Spinal cord (tissue), 10 donors: ENCODE results near the gene DYRK2. TPM values are rescaled to one million over a fixed set of nuclear protein-coding genes. Genes with fewer than 3 reads are reported as not detected.
A peak's percentile ranks its signal among the peaks of the same experiment; 100 is the strongest.

Experiments used
- DNase-seq, 6 donors: peaks; one replicate each; pipeline versions ENCODE4 v3.0.0 to v3.0.0-alpha.2; 2013 to 2015; ENCODE audit warnings: low spot score in 6 of 6, low read depth in 4 of 6
- H3K27ac ChIP-seq: one replicate; pipeline ENCODE4 v1.5.1; 2013; ENCODE audit warnings: low read depth, low read length, control low read depth
- H3K27me3 ChIP-seq: one replicate; pipeline ENCODE4 v1.6.1; 2013; ENCODE audit warnings: low read length; ENCODE audit not compliant: control insufficient read depth, insufficient read depth
- H3K36me3 ChIP-seq: one replicate; pipeline ENCODE4 v1.6.1; 2013; ENCODE audit warnings: low read length; ENCODE audit not compliant: control insufficient read depth, insufficient read depth
- H3K4me1 ChIP-seq: one replicate; pipeline ENCODE4 v1.6.1; 2013; ENCODE audit warnings: low read length; ENCODE audit not compliant: control insufficient read depth, insufficient read depth
- H3K4me3 ChIP-seq: one replicate; pipeline ENCODE4 v1.5.1; 2013; ENCODE audit warnings: low read depth, low read length, control low read depth
- H3K9me3 ChIP-seq: one replicate; pipeline ENCODE4 v1.6.1; 2013; ENCODE audit warnings: low read length; ENCODE audit not compliant: control insufficient read depth, insufficient read depth
- WGBS: methylation state at CpG from one replicate; pipeline ENCODE4 v1.1.5; 2013; ENCODE audit warnings: missing lambda C conversion rate; ENCODE audit not compliant: insufficient coverage; 5-methylcytosine and 5-hydroxymethylcytosine counted together
- polyA plus RNA-seq, 2 donors: library from polyadenylated mRNA; unstranded; fragments of 120-200 nt; gene quantifications; one replicate each; pipeline ENCODE4 v1.2.1, GENCODE V29; 2013; ENCODE audit not compliant: insufficient read length in 2 of 2
- total RNA-seq, 2 donors: library from RNA; depleted of rRNA in 1 of 2; stranded (reverse); fragments of 120-200 nt in 1 of 2; fragments of >200 nt in 1 of 2; gene quantifications; one replicate each; pipeline versions ENCODE4 v1.2.3 to v1.2.4, GENCODE V29; 2013 to 2014
- donor health status: healthy.

The DYRK2 gene
- total and polyA plus RNA-seq, 4 donors, result 19.4 to 28.8 (median 23.1) TPM

DNA sequence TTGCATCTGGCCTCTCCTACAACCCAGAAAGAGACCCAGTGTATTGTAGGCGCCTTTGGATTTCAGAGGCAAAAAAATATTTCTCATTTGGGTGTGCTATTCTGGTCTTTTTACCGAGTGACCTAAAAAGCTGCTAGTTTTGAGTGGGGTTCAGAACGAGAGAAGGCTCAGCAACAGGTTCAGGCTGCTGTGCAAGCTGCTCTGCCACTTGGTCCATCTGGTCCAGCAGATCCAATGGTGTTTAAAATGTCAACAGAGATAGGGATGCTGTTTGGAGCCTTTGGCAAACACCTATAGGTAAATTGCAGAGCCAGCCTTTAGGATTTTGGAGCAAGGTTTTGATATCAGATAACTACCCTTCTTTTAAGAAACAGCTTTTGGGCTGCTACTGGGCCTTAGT is 25.3 kb upstream of the DYRK2 start:
- H3K27me3 ChIP-seq, result no peaks in the 10 kb centered on the region
- 94% methylated on average over 3 of the region's 3 CpGs for WGBS
- peak in 1 of 6 donors; percentile 16 for DNase-seq

GRCh38 chr12:67624355-67624754 is 24.2 kb upstream of the DYRK2 start:
- no peaks in the 10 kb centered on the region for H3K27me3 ChIP-seq
- no peaks in the 10 kb centered on the region for H3K4me1 ChIP-seq
- H3K27ac ChIP-seq, result no peak overlapping the region
- no peaks in the 10 kb centered on the region for H3K36me3 ChIP-seq
- WGBS, result 97% methylated on average over 6 of the region's 6 CpGs
- H3K4me3 ChIP-seq, result no peak overlapping the region
- DNase-seq, result no peak
- H3K9me3 ChIP-seq, result no peaks in the 10 kb centered on the region

More for the DNA sequence above, 25.3 kb upstream of the DYRK2 start:
- Histone ChIP-seq H3K27ac (no peak overlapping the region), H3K36me3 (no peaks in the 10 kb centered on the region), H3K4me1 (no peaks in the 10 kb centered on the region), H3K4me3 (no peak overlapping the region), H3K9me3 (no peaks in the 10 kb centered on the region)

GRCh38 chr12:67625004-67625403 is 23.5 kb upstream of the DYRK2 start:
- H3K27me3 ChIP-seq, result no peaks in the 10 kb centered on the region
- no CpG with 5 or more reads among the region's 1 CpG for WGBS
- no peak overlapping the region for H3K27ac ChIP-seq
- no peaks in the 10 kb centered on the region for H3K36me3 ChIP-seq
- no peak overlapping the region for H3K4me3 ChIP-seq
- H3K9me3 ChIP-seq, result no peaks in the 10 kb centered on the region
- no peak for DNase-seq
- no peaks in the 10 kb centered on the region for H3K4me1 ChIP-seq

- no CpG with 5 or more reads among the region's 2 CpGs for WGBS
- no peaks in the 10 kb centered on the region for H3K27me3 ChIP-seq
- DNase-seq, result no peak
Observed at GRCh38 chr12:67626156-67626555, 22.4 kb upstream of the DYRK2 start.

GRCh38 chr12:67630373-67631088 is 18.0 kb upstream of the DYRK2 start:
- H3K4me1 ChIP-seq, result no peaks in the 10 kb centered on the region
- no peaks in the 10 kb centered on the region for H3K9me3 ChIP-seq
- DNase-seq, result no peak
- WGBS, result 52% methylated on average over 6 of the region's 7 CpGs
- no peak overlapping the region for H3K27ac ChIP-seq
- no peaks in the 10 kb centered on the region for H3K36me3 ChIP-seq
- no peak overlapping the region for H3K4me3 ChIP-seq
- no peaks in the 10 kb centered on the region for H3K27me3 ChIP-seq

More at GRCh38 chr12:67626156-67626555, 22.4 kb upstream of the DYRK2 start:
- H3K4me1 ChIP-seq, result no peaks in the 10 kb centered on the region
- no peaks in the 10 kb centered on the region for H3K9me3 ChIP-seq
- H3K27ac ChIP-seq, result no peak overlapping the region
- H3K4me3 ChIP-seq, result no peak overlapping the region
- no peaks in the 10 kb centered on the region for H3K36me3 ChIP-seq

GRCh38 chr12:67632005-67632404 is 16.5 kb upstream of the DYRK2 start:
- no peaks in the 10 kb centered on the region for H3K36me3 ChIP-seq
- no peak overlapping the region for H3K4me3 ChIP-seq
- H3K9me3 ChIP-seq, result no peaks in the 10 kb centered on the region
- peak in 1 of 6 donors; percentile 35 for DNase-seq
- H3K4me1 ChIP-seq, result no peaks in the 10 kb centered on the region
- WGBS, result 31% methylated on average over 1 of the region's 3 CpGs
- no peaks in the 10 kb centered on the region for H3K27me3 ChIP-seq
- H3K27ac ChIP-seq, result no peak overlapping the region

GRCh38 chr12:67633024-67633610 is 15.4 kb upstream of the DYRK2 start:
- DNase-seq, result no peak
- no peak overlapping the region for H3K27ac ChIP-seq
- no peaks in the 10 kb centered on the region for H3K27me3 ChIP-seq
- H3K4me3 ChIP-seq, result no peak overlapping the region
- H3K4me1 ChIP-seq, result no peaks in the 10 kb centered on the region
- no peaks in the 10 kb centered on the region for H3K9me3 ChIP-seq
- WGBS, result no CpG with 5 or more reads among the region's 2 CpGs
- no peaks in the 10 kb centered on the region for H3K36me3 ChIP-seq

- Histone ChIP-seq H3K4me3 (no peak overlapping the region), H3K9me3 (no peaks in the 10 kb centered on the region), H3K4me1 (no peaks in the 10 kb centered on the region), H3K27ac (no peak overlapping the region), H3K36me3 (no peaks in the 10 kb centered on the region), H3K27me3 (no peaks in the 10 kb centered on the region)
- no peak for DNase-seq
- 57% methylated on average over 1 of the region's 2 CpGs for WGBS
Observed at GRCh38 chr12:67633708-67634107, 14.8 kb upstream of the DYRK2 start.

DNA sequence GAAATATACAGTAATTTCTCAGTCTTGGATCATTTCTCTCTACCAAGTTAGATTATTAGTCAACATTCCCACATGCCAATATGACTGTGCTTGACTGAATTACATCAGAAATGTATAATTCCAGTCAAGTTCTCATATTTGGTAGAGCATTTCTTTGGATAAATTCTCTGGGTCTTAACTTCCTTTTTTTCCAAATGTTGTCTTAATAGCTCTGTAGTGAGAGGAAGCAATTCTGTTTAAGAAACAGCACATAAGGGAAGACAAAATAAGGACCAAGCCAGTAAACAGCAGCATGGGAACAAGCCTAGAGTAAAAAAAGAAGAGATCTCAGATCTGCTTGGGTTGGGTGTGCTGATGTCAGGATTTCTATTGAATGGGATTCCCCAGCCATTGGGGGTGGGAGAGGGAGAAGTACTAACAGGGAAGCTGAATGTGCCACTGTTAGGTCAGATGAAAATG is 14.2 kb upstream of the DYRK2 start:
- H3K9me3 ChIP-seq, result no peaks in the 10 kb centered on the region
- H3K27ac ChIP-seq, result no peak overlapping the region
- H3K4me3 ChIP-seq, result no peak overlapping the region
- no peak for DNase-seq
- no peaks in the 10 kb centered on the region for H3K4me1 ChIP-seq
- H3K27me3 ChIP-seq, result no peaks in the 10 kb centered on the region
- no peaks in the 10 kb centered on the region for H3K36me3 ChIP-seq

- WGBS, result no CpG with 5 or more reads among the region's 3 CpGs
- Histone ChIP-seq H3K27ac (no peak overlapping the region), H3K4me3 (no peak overlapping the region), H3K9me3 (no peaks in the 10 kb centered on the region), H3K36me3 (no peaks in the 10 kb centered on the region), H3K4me1 (no peaks in the 10 kb centered on the region), H3K27me3 (no peaks in the 10 kb centered on the region)
- DNase-seq, result no peak
Observed at GRCh38 chr12:67637718-67638117, 10.8 kb upstream of the DYRK2 start.
